Measurements from ENCODE around the gene DUOX1. TPM values are rescaled to one million over a fixed set of nuclear protein-coding genes. Genes with fewer than 3 reads are reported as not detected.

Gene DUOX1
- polyA plus RNA-seq, 1 donor (not counting 4 experiments of a cell fraction or from before 2014, with no cell fraction given), result 16.3 TPM

DNA sequence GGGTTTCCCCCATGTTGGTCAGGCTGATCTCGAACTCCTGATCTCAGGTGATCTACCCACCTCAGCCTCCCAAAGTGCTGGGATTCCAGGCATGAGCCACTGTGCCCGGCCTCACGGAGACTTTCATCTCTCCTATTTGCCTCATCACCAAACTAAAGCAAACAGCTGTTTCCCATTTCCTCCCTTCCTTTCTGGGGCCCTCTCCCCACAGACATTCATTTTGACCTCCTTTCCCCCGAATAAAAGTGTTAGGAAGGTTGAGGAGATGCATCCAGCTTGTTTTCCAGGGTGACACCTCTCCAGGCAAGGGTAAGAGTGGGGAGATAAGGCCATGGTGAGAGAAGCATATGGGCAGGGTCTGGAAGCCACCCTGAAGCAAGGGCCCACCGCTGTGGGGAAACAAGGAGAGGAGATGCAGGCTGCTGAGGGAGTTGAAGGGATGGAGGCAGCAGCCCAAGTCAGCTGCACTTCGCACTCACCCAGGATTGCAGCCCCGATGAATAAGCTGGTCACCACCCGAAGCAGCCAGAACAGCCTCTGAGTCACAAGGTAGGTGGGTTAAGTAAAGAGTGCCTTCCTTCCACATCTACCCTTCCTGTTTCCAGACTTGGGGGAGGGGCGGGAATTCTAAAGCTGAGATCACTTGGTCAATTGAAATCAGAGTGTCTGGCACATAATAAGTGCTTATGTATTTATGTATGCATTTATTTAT, 7.9 kb upstream of the DUOX1 start:
- peak overlapping the region; percentile 57 for H3K4me2 ChIP-seq (ENCODE audit: control insufficient read depth, extremely low read depth, insufficient read depth, low read depth, low read length)
- H3K9ac ChIP-seq (ENCODE audit: control insufficient read depth, extremely low read depth, insufficient read depth, low read length), result no peak overlapping the region
- H3K79me2 ChIP-seq (ENCODE audit: control insufficient read depth, insufficient read depth, low read length), result no peaks in the 10 kb centered on the region
- H4K20me1 ChIP-seq (ENCODE audit: control insufficient read depth, extremely low read depth, insufficient read depth, low read length), result peaks cover 3% of the 10 kb centered on the region
- dilution Hi-C loops (cut with MboI; ENCODE audit: extremely low pct_ligation_motif_present, low sequenced_read_pairs), result no loop called here
- peaks cover 0 to 3% of the 10 kb centered on the region in 2 experiments for H3K36me3 ChIP-seq (ENCODE audit: control insufficient read depth in 2 of 2, extremely low read depth in 1 of 2, insufficient read depth in 2 of 2, low read length in 2 of 2)
- no peaks in the 10 kb centered on the region for H3K9me1 ChIP-seq (ENCODE audit: control insufficient read depth, extremely low read depth, insufficient read depth, low read length)
- peak; percentile 90 for FAIRE-seq
- H3K4me1 ChIP-seq (ENCODE audit: control insufficient read depth, extremely low read depth, insufficient read depth, low read length), result peaks cover 11% of the 10 kb centered on the region
- H3K4me3 ChIP-seq (ENCODE audit: control insufficient read depth in 2 of 3, extremely low read depth in 1 of 3, insufficient read depth in 2 of 3, low read depth in 1 of 3, low read length in 3 of 3), result no peak overlapping the region
- peaks cover 10% of the 10 kb centered on the region for H3K27me3 ChIP-seq (ENCODE audit: control insufficient read depth, extremely low read depth, insufficient read depth, low read length)
- no peak for DNase-seq (ENCODE audit: low read depth, low spot score)
- H2AFZ ChIP-seq (ENCODE audit: control insufficient read depth, low read length), result no peak overlapping the region
- no peaks in the 10 kb centered on the region for H3K9me3 ChIP-seq (ENCODE audit: control insufficient read depth, low read depth, low read length)
- no peak overlapping the region for H3K27ac ChIP-seq (ENCODE audit: control insufficient read depth, insufficient read depth, low read length)
- TF ChIP-seq, protein P1, sequence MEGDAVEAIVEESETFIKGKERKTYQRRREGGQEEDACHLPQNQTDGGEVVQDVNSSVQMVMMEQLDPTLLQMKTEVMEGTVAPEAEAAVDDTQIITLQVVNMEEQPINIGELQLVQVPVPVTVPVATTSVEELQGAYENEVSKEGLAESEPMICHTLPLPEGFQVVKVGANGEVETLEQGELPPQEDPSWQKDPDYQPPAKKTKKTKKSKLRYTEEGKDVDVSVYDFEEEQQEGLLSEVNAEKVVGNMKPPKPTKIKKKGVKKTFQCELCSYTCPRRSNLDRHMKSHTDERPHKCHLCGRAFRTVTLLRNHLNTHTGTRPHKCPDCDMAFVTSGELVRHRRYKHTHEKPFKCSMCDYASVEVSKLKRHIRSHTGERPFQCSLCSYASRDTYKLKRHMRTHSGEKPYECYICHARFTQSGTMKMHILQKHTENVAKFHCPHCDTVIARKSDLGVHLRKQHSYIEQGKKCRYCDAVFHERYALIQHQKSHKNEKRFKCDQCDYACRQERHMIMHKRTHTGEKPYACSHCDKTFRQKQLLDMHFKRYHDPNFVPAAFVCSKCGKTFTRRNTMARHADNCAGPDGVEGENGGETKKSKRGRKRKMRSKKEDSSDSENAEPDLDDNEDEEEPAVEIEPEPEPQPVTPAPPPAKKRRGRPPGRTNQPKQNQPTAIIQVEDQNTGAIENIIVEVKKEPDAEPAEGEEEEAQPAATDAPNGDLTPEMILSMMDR (optimal IDR thresholded peaks at IDR 0.05 in 1 of 3, IDR thresholded peaks at IDR 0.05 in 1 of 3, conservative IDR thresholded peaks at IDR 0.05 in 1 of 3; ENCODE audit: extremely low read depth in 1 of 3, insufficient read depth in 2 of 3, low read length in 3 of 3), result no peak
- TF ChIP-seq EZH2 (IDR thresholded peaks at IDR 0.05; ENCODE audit: low read length), result no peak

DNA sequence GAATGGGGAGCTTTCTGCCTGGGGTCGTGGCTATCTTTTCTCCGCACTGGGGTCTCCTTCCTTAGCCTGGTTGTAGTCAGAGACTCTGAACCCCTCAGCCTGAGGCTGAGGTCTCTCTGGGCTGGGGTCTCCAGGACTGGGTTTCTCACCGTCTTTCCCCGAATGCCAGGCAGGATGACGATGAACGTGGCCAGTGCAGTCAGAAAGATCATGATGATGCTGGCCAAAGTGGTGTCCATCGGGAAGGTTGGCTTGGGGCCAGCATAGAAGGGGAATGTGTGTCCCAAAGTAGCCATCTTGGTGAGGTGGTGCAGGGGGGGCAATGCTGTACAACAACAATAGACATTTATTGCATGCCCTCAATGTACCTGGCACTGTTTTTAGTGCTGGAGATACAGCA, 7.1 kb upstream of the DUOX1 start:
- DNase-seq (ENCODE audit: low read depth, low spot score), result no peak
- Histone ChIP-seq H2AFZ (ENCODE audit: control insufficient read depth, low read length) (no peak overlapping the region), H3K36me3 (ENCODE audit: control insufficient read depth in 2 of 2, extremely low read depth in 1 of 2, insufficient read depth in 2 of 2, low read length in 2 of 2) (peaks cover 0 to 3% of the 10 kb centered on the region in 2 experiments), H3K9me1 (ENCODE audit: control insufficient read depth, extremely low read depth, insufficient read depth, low read length) (no peaks in the 10 kb centered on the region), H4K20me1 (ENCODE audit: control insufficient read depth, extremely low read depth, insufficient read depth, low read length) (peaks cover 3% of the 10 kb centered on the region), H3K4me3 (ENCODE audit: control insufficient read depth in 2 of 3, extremely low read depth in 1 of 3, insufficient read depth in 2 of 3, low read depth in 1 of 3, low read length in 3 of 3) (no peak overlapping the region), H3K27ac (ENCODE audit: control insufficient read depth, insufficient read depth, low read length) (no peak overlapping the region), H3K79me2 (ENCODE audit: control insufficient read depth, insufficient read depth, low read length) (no peaks in the 10 kb centered on the region), H3K9me3 (ENCODE audit: control insufficient read depth, low read depth, low read length) (no peaks in the 10 kb centered on the region), H3K27me3 (ENCODE audit: control insufficient read depth, extremely low read depth, insufficient read depth, low read length) (peaks cover 2% of the 10 kb centered on the region), H3K4me2 (ENCODE audit: control insufficient read depth, extremely low read depth, insufficient read depth, low read depth, low read length) (no peak overlapping the region), H3K4me1 (ENCODE audit: control insufficient read depth, extremely low read depth, insufficient read depth, low read length) (peaks cover 8% of the 10 kb centered on the region), H3K9ac (ENCODE audit: control insufficient read depth, extremely low read depth, insufficient read depth, low read length) (no peak overlapping the region)
- dilution Hi-C loops (cut with MboI; ENCODE audit: extremely low pct_ligation_motif_present, low sequenced_read_pairs), result no loop called here
- FAIRE-seq, result no peak
- TF ChIP-seq EZH2 (IDR thresholded peaks at IDR 0.05; ENCODE audit: low read length), result no peak
- TF ChIP-seq, protein P1 (optimal IDR thresholded peaks at IDR 0.05 in 1 of 3, IDR thresholded peaks at IDR 0.05 in 1 of 3, conservative IDR thresholded peaks at IDR 0.05 in 1 of 3; ENCODE audit: extremely low read depth in 1 of 3, insufficient read depth in 2 of 3, low read length in 3 of 3), result no peak

Measured in keratinocyte (primary cell).